GM18517 (cell line): Measurements from ENCODE around the gene SLFN12L.
"Not testable (repeated sequence)": the region's sequence is repeated elsewhere in the genome, so short reads cannot be mapped to it uniquely, and the experiment has no call there.

ENCODE experiments used
- ATAC-seq: cut with Tn5 transposase; IDR thresholded peaks from one replicate; pipeline ENCODE4 v1.9.1; 2021; ENCODE audit warnings: mild to moderate bottlenecking, moderate library complexity; ENCODE audit not compliant: unreplicated experiment

Gene SLFN12L

DNA sequence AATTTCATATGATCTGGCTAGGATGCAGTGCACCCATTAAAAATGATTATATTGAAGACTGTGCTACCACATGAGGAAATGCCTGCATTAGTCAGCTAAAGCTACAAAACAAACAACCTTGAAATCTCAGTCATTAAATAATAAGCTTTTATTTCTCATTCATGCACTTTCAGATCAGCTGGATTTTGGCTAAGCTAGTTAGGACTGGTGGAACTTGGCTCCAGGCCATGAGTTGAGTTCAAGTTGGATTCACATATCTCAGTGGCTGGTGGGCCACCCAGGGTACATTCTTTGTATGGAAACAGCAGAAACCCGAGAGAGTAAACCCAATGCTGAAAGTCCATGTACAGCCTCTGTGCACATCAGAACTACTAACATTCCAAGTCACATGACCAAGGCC lies 6.4 kb upstream of the SLFN12L start:
- no peak for ATAC-seq

DNA sequence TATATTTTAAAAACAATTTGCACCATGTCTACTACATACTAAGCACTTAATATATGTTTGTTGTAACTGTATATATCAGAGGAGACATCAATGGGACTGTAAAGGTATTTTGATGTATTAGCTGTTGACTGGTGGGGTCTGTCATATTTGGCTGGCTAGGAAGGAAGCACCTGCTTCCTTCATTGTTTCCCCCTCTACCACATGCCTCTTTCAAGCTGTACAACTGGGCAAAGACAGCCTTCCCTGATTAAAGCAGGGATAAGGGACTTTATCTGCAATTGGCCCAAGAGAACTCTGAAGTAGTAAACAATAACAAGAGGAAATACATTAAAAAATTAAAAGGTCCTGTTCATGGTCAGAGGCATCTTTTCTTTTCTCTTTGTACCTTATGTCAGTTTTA lies 5.5 kb upstream of the SLFN12L start:
- ATAC-seq, result no peak

DNA sequence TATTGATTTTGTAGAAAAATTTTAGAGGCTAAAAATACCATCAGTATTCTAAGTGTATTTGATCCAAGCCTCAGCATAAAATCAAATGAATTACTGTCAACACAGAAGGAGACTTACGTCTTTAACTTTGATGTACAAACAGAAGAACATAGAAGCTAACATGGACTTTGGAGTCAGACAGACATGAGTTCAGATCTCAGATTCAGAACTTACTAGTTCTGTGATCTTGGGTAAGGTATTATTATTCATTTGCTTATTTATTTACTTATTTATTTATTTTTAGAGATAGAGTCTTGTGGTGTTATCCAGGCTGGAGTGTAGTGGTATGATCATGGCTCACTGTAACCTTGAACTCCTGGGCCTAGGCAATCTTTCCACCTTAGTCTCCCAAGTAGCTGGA lies 4.0 kb upstream of the SLFN12L start:
- no peak for ATAC-seq

- no peak for ATAC-seq
Measured at GRCh38 chr17:35540589-35541404, 3.3 kb upstream of the SLFN12L start.

GRCh38 chr17:35539659-35540026 lies 2.2 kb upstream of the SLFN12L start:
- ATAC-seq, result no peak

DNA sequence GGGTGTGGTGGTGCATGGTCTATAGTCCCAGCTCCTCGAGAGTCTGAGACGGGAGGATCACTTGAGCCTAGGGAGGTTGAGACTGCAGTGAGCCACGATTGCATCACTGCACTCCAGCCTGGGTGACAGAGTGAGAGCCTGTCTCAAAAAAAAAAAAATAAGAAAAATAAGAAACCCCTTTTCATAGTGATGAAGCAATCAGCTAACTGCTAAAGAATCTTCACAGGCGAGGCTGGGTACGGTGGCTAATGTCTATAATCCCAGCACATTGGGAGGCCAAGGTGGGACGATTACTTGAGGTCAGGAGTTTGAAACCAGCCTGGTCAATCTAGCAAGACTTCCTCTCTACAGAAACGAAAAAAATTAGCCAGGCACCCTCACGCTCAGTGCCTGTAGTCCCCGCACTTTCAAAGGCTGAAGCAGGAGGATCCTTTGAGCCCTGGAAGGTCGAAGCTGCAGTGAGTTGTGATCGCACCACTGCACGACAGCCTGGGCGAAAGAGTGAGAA lies 760 bp downstream of the SLFN12L start:
- no peak for ATAC-seq

GRCh38 chr17:35535406-35535805 lies 2.1 kb downstream of the SLFN12L start:
- not testable (repeated sequence) for ATAC-seq

DNA sequence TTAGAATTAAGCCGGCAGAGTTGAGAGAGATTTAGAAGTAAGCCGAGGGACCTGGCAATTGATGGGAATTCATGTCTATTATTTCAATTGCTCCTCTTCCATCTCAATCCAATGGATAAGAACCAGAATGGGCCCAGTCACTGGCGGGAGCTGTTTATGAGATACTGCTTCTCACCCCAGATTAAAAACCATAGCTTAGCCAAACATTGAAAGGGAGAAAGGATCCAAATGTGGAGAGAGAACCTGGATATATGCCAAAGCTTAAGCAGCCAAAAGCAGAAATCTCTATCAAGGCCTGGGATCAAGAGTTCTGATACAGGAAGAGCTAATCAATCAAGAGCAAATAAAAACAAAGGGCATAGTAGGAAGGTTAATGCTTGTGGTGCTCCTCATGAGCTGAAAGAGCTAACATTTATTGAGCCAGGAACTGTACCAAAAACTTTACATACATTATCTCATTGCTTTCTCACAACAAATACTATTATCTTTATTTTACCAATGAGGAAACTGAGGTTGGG lies 2.8 kb downstream of the SLFN12L start:
- no peak for ATAC-seq

DNA sequence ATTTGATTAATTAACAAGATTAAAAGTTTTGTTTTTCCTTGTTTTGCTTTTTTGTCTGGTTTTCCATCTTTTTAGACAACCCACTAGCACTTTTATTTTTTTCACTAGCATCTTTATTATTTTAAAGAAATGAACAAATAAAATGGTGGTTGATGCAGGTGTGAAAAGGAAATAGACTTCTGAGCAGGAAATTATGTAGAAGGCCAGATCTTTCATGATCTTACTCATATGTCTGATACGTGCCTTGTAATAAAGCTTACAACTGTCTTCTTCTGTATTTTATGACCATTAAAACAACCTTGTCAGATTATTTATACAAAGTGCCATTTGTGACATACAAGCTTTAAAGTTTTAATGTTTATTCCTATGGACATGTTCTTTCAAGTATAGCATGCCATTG lies 6.3 kb downstream of the SLFN12L start:
- no peak for ATAC-seq

DNA sequence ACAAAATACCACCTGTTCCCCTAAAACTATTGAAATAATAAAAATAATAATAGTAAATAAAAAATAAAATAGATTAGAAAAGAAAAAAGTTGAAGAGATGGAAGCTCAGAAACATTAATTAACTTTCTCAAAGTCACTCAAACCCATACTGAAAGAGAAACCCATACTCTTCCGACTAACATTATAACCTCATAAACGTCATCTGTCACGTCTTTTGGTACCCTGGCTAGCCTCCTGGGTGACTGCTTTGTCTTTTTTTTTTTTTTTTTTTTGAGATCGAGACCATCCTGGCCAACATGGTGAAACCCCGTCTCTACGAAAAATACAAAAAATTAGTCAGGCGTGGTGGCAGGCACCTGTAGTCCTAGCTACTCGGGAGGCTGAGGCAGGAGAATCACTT lies 7.6 kb downstream of the SLFN12L start:
- ATAC-seq, result no peak

GRCh38 chr17:35529326-35529725 lies 8.2 kb downstream of the SLFN12L start:
- not testable (repeated sequence) for ATAC-seq

GRCh38 chr17:35523296-35523695 lies 14.2 kb downstream of the SLFN12L start:
- no peak for ATAC-seq

- not testable (repeated sequence) for ATAC-seq
Measured at GRCh38 chr17:35521654-35522256, 15.7 kb downstream of the SLFN12L start.

DNA sequence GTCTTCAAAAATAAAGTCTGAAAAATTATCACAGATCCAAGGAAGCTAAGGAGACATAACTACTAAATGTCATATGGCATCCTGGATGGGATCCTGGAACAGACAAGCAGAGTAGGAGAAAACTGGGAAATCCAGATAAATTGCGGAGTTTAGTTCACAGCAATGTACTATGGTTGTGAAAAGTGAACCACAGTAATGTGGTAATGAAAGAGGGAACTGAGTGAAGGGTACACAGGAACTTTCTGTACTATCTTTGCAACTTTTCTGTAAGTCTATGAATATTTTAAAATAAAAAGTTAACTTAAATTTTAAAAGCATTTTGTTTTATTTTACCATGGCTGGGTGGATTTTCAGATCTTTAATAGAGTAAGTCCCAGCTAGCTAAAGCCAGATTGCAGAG lies 16.3 kb downstream of the SLFN12L start:
- no peak for ATAC-seq

DNA sequence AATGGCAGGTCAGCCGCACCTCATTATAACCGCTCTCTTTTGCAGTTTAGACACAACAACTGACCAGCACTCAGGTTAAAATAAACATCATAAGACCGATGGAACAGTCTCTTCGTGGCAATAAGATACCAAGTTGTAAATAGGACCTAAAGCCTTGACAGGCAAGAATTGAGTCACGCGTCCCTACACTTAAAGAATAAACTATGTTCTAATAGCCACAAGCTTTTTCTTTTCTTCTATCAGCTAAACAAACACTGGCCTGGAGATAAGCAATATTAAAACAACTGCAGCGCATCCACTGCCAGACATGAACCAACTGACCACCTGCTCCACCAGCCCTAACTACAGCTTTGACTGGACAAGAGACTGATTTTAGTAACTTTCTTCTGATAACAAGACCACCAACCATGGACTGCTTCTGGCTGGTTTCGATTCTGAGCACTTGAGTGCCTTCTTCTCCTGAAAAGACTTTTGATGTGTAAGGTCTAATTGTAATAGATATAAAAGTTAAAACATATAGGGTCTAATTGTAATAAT lies 17.5 kb downstream of the SLFN12L start:
- no peak for ATAC-seq

DNA sequence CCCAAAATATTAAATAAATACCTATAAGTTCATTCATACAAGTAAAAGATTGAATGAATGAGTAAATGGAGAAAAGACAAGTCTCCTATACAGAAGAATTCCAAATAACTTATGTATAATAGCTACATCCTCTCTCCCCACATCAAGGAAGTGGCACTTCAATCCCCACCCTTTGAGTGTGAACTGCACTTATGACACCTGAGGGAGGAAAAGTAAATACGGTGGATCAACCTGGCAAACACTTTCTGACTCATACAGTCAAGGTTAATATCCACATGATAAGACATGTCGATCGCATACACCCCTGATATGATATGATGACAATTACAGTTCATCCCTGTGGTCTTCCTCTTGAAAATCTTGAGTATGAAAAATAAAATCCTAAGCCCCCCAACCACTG lies 18.0 kb downstream of the SLFN12L start:
- no peak for ATAC-seq

DNA sequence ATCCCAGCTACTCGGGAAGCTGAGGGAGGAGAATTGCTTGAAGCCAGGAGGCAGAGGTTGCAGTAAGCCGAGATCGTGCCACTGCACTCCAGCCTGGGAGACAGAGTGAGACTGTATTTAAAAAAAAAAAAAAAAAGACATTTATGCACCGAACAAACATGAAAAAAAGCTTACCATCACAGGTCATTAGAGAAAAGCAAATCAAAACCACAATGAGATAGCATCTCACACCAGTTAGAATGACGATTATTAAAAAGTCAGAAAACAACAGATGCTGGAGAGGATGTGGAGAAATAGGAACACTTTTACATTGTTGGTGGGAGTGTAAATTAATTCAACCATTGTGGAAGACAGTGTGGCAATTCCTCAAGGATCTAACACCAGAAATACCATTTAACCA lies 19.0 kb downstream of the SLFN12L start:
- ATAC-seq, result not testable (repeated sequence)

DNA sequence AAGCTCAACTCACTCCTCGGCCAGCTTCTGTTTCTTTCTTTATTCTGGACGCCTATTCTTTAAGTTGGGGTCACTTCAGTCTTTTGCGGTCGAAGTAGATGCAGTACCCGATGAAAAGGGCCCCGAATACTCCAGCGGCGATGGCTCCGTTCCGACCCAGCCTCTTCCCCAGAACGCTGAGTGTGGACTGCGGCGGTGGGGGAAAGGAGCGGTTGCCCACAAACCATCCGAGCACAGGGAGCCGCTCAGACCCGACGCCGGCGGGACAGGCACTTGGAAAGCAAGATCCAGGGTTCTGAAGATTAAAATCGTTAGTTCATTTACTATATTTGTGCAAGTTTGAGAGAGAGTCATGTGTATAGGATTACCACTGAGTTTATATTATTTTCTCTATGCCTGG lies 22.5 kb downstream of the SLFN12L start:
- ATAC-seq, result no peak

GRCh38 chr17:35514564-35514963 lies 22.9 kb downstream of the SLFN12L start:
- ATAC-seq, result no peak

DNA sequence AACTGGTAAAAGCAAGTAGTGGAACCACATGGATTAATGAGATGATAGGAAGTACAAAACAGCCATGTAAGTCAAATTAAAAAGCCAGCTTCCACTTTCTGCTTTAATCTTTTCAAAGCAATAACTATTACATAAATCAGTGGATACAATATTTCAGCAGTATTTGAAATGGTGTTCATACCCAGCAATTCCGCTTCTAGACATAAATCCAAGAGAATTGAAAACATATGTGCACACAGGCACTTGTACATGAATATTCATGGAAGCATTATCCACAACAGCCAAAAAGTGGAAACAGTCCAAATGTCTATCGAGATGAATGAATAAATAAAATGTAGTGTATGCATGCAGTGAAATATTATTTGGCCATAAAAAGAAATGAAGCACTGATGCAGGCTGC lies 27.4 kb downstream of the SLFN12L start:
- ATAC-seq, result no peak

DNA sequence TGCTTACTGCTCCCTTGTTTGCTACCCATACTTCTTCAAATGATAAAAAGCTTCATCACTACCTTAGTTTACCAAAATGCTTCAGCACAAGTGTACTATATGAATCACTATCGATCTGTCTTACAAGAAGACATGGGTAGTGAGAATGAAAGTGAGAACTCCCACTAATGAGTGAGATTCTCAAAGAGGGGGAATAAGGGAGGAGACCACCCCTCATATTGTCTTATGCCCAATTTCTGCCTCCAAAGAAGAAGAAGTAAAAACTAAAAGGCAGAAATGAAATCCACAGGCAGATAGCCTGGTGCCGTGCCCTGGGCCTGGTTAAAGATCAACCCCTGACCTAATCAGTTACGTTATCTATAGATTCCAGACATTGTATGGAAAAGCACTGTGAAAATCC lies 29.8 kb downstream of the SLFN12L start:
- not testable (repeated sequence) for ATAC-seq

- ATAC-seq, result no peak
Measured at GRCh38 chr17:35499548-35499947, 37.9 kb downstream of the SLFN12L start.
